HG03571 (cell line): Measurements from ENCODE around the gene CNBP.
"Not testable (repeated sequence)": the region's sequence is repeated elsewhere in the genome, so short reads cannot be mapped to it uniquely, and the experiment has no call there.

ENCODE experiments used
- ATAC-seq: cut with Tn5 transposase; IDR thresholded peaks from one replicate; pipeline ENCODE4 v1.9.1; 2021; ENCODE audit not compliant: unreplicated experiment

The CNBP gene

DNA sequence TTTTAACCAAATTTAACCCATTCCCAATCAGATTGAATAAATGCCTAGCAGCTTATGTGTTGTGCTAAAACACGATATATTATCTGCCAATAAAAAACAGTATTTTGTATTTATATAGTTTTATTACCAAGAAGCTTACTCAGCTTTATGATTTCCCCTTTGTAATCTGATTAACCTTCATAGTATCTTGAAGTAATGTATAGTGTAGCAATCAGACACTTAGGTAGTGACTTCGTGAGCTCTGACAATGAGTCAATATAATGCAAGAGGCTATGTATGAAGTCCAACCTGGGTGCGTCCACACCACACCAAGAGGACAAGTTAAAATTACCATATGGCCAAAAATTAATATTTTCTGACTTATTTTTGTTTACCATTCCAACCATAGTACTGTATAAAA, 2.1 kb upstream of the CNBP start:
- ATAC-seq: no peak

DNA sequence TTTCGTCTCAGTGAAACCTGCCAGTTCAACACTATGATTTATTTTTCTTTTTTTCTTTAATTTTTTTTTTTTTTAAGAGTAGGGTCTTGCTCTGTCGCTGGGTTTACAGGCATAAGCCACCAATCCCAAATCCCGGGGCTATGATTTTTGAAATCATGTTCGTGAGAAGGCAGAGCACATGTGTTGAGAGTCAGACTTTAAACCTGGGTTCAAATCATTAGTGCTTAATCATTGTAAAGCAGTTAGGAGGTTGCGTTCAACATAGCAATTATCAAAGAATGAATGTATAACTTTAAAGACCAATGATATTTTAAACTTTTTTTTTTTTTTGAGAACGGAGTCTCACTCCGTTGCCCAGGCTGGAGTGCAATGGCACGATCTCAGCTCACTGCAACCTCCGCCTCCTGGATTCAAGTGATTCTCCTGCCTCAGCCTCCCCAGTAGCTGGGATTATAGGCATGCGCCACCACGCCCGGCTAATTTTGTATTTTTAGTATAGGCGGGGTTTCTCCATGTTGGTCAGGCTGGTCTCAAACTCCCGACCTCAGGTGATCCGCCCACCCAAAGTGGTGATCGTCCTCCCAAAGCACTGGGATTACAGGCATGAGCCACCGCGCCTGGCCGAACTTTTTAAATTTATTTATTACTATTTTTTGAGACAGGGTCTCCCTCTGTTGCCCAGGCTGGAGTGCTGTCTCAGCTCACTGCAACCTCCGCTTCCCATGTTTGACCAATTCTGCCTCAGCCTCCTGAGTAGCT, 1.3 kb upstream of the CNBP start:
- not testable (repeated sequence) for ATAC-seq

DNA sequence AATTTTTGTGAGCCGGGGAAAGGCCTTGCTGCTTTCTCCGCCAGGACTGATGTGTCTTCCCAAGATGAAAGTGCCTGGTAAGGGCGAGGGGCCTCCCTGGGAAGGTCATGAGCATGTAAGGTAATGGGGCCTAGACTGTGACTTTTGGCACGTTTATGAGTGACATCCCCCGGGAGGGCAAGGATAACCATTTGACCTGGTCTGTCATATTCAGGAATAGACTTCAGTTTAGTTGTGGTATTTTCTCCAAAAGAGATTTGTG, 631 bp upstream of the CNBP start:
- no peak for ATAC-seq

DNA sequence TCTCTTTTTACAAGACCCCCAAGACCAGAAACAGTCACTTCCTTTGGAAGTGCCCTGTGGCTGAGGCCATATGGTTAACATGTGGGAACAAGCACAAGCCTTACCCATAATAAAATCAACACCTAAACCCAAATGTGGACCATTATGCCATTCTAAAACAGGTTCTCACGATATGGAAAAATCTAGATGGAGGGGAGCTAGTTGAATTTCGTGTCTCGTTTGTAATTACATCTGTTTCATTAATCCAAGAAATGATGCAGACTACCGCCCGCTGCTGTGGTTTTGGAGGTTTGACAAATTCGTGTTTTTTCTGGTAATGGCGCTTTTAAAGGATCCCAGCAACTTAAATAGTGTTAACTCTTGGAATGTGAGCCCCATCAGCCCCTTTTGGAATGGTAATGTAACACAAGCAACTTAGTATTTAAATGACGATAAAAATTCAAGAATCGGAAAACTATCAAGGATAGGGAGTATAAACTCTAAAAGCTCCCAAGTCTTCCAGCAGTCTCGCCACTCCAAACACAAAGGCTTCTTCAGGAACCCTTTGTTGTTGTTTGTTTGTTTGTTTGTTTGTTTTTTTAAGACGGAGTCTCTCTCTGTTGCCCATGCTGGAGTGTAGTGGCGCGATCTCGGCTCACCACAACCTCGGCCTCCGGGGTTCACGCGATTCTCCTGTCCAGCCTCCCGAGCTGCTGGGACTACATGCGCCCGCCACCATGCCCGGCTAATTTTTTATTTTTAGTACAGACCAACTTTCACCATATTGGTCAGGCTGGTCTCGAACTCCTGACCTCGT, 1.1 kb downstream of the CNBP start:
- ATAC-seq: no peak

GRCh38 chr3:129181819-129182218, 1.9 kb downstream of the CNBP start:
- no peak for ATAC-seq

GRCh38 chr3:129180461-129180860, 3.2 kb downstream of the CNBP start:
- no peak for ATAC-seq

DNA sequence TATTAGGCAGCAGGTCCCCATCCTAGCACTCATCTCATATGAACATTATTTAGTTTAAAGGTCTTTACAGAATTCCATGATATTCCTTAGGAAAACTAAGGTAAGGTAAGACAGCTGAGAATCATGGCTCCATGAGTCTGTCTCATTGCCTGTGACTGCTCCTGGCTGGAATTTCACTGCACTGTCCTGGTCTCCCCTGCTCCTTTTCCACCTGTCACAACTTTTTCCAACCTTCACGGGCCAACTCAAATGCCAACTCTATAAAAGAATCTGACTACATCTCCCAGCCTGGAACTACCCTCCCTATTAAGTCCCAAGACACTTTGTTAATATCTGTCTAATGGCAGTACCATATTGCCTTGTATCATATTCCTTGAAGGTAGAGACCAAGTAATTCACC, 7.6 kb downstream of the CNBP start:
- ATAC-seq: no peak

GRCh38 chr3:129173725-129174124, 10.0 kb downstream of the CNBP start:
- ATAC-seq: no peak

GRCh38 chr3:129173206-129173605, 10.5 kb downstream of the CNBP start:
- ATAC-seq: no peak

DNA sequence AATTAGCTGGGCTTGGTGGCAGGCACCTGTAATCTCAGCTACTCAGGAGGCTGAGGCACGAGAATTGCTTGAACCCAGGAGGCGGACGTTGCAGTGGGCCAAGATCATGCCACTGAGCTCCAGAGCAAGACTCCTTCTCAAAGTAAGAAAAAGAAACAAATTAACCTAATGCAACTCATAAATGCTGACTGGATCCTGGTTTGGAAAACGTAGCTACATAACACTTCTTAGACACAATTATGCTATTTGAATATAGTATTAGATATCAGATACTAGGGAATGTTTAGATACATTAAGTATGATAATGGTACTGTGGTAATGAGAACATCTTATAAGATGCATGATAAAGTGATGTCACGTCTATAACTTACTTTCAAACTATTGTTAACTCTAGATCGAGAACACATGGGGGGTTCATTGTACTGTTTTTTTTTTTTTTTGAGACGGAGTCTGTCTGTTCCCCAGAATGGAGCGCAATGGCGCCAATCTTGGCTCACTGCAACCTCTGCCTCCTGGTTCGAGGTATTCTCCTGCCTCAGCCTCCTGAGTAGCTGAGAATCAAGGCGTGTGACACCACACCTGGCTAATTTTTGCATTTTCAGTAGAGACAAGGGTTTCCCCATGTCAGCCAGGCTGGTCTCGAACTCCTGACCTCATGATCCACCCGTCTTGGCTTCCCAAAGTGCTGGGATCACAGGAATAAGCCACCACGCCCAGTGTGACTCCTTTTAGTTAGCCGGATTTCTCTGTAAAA, 16.9 kb downstream of the CNBP start:
- no peak for ATAC-seq

DNA sequence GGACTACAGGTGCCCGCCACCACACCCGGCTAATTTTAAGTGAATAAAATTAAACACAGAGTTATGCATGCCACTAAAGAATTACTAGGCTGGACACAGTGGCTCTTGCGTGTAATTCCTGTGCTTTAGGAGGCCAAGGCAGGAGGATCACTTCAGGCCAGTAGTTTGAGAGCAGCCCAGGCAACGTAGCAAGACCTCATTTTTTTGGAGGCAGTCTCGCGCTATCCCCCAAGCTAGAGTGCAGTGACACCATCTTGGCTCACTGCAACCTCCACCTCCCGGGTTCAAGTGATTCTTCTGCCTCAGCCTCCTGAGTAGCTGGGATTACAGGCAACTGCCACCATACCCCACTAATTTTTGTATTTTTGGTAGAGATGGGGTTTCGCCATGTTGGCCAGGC, 18.1 kb downstream of the CNBP start:
- not testable (repeated sequence) for ATAC-seq

GRCh38 chr3:129164500-129164899, 19.2 kb downstream of the CNBP start:
- ATAC-seq: no peak

- no peak for ATAC-seq
Measured at GRCh38 chr3:129162729-129163579, 20.7 kb downstream of the CNBP start.

- ATAC-seq: no peak
Measured at GRCh38 chr3:129161860-129162271, 21.8 kb downstream of the CNBP start.

DNA sequence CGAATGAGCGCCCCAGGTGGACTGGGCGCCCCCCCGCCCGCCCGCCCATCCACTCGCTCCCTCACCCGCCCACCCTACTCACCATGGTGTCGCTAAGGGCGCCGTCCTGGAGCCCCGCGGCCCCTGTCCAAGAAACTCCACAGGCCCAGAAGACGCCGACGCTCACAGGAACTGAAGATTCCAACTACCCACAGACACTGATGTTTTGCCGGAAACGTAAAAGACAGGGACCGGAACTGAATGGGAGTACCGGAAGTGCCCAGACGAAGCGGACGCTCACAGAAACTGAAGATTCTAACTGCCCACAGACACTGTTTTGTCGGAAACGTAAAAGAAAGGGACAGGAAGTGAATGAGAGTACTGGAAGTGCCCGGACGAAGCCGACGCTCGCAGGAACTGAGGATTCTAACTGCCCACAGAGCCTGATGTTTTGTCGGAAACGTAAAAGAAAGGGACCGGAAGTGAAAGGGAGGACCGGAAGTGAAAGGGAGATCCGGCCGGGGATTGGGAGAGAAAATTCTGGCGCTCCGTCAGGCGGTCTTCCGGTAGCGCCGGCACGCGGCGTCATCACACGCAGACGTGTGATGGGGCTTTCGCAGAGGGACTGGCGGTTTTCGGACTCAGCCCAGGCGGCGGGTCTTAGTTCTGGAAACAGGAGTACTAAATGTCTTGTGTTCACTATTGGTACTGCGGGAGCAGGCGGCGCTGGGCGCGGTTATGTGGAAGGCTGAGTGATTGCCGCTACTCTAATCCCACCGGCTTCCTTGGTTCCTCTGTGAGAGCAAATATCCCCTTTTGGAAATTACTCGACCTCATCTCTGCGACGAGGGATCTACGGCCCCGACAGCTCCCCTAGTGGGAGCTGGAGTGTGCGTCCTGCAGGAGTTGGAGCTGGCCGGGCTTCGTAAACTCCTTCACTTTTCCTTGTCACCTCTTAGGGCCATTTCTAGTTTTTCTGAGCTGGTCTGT, 22.5 kb downstream of the CNBP start, which contains the start of gene ISY1:
Gene ISY1, minus strand, starts transcription at position 173 of the 969 bp plus-strand sequence. Its CDS starts 88 bp downstream, at position 85.
- peak; percentile 81 for ATAC-seq

DNA sequence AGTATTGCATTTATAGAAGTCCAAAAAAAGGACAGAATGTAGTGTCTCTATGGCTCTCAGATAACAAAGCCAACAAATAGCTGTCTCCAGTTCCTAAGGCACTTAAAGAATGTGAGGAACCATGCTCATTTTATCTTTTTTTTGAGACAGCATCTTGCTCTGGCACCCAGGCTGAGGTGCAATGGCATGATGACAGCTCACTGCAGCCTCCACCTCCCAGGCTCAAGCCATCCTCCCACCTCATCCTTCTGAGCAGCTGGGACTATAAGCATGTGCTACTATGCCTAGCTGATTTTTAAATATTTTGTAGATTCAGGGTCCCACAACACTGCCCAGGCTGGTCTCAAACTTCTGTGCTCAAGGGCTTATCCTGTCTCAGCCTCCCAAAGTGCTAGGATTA, 38.9 kb downstream of the CNBP start:
- no peak for ATAC-seq

- not testable (repeated sequence) for ATAC-seq
Measured at GRCh38 chr3:129141011-129141410, 42.7 kb downstream of the CNBP start.

GRCh38 chr3:129139911-129140310, 43.8 kb downstream of the CNBP start:
- ATAC-seq: no peak

DNA sequence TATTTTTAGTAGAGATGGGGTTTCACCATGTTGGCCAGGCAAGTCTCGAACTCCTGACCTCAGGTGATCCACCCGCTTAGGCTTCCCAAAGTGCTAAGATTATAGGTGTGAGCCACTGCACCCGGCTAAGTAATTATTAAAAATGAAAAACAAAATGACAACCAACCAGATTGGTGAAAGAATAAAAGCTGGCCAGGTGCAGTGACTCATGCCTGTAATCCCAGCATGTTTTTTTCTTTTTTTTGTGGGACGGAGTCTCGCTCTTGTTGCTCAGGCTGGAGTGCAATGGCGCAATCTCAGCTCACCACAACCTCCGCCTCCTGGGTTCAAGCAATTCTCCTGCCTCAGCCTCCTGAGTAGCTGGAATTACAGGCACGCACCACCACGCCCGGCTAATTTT, 47.4 kb downstream of the CNBP start:
- not testable (repeated sequence) for ATAC-seq
